Spinal cord (tissue), 10 donors: Measurements from ENCODE around the gene ZDHHC12. TPM values are rescaled to one million over a fixed set of nuclear protein-coding genes. Genes with fewer than 3 reads are reported as not detected.

ENCODE experiments used
- DNase-seq, 6 donors: peaks; one replicate each; pipeline versions ENCODE4 v3.0.0 to v3.0.0-alpha.2; 2013 to 2015; ENCODE audit warnings: low spot score in 6 of 6, low read depth in 4 of 6
- H3K27ac ChIP-seq: one replicate; pipeline ENCODE4 v1.5.1; 2013; ENCODE audit warnings: low read depth, low read length, control low read depth
- H3K27me3 ChIP-seq: one replicate; pipeline ENCODE4 v1.6.1; 2013; ENCODE audit warnings: low read length; ENCODE audit not compliant: control insufficient read depth, insufficient read depth
- H3K36me3 ChIP-seq: one replicate; pipeline ENCODE4 v1.6.1; 2013; ENCODE audit warnings: low read length; ENCODE audit not compliant: control insufficient read depth, insufficient read depth
- H3K4me1 ChIP-seq: one replicate; pipeline ENCODE4 v1.6.1; 2013; ENCODE audit warnings: low read length; ENCODE audit not compliant: control insufficient read depth, insufficient read depth
- H3K4me3 ChIP-seq: one replicate; pipeline ENCODE4 v1.5.1; 2013; ENCODE audit warnings: low read depth, low read length, control low read depth
- H3K9me3 ChIP-seq: one replicate; pipeline ENCODE4 v1.6.1; 2013; ENCODE audit warnings: low read length; ENCODE audit not compliant: control insufficient read depth, insufficient read depth
- WGBS: methylation state at CpG from one replicate; pipeline ENCODE4 v1.1.5; 2013; ENCODE audit warnings: missing lambda C conversion rate; ENCODE audit not compliant: insufficient coverage; 5-methylcytosine and 5-hydroxymethylcytosine counted together
- polyA plus RNA-seq, 2 donors: library from polyadenylated mRNA; unstranded; fragments of 120-200 nt; gene quantifications; one replicate each; pipeline ENCODE4 v1.2.1, GENCODE V29; 2013; ENCODE audit not compliant: insufficient read length in 2 of 2
- small RNA-seq: library from RNA; depleted of rRNA; stranded (forward); fragments of <200 nt; gene quantifications from one replicate; pipeline ENCODE3, GENCODE V24; 2014; ENCODE audit warnings: low replicate concordance
- total RNA-seq, 2 donors: library from RNA; depleted of rRNA in 1 of 2; stranded (reverse); fragments of 120-200 nt in 1 of 2; fragments of >200 nt in 1 of 2; gene quantifications; one replicate each; pipeline versions ENCODE4 v1.2.3 to v1.2.4, GENCODE V29; 2013 to 2014
- donor health status: healthy.

ZDHHC12 gene
- total and polyA plus RNA-seq, 4 donors: 3.5 to 15.0 (median 11.9) TPM

DNA sequence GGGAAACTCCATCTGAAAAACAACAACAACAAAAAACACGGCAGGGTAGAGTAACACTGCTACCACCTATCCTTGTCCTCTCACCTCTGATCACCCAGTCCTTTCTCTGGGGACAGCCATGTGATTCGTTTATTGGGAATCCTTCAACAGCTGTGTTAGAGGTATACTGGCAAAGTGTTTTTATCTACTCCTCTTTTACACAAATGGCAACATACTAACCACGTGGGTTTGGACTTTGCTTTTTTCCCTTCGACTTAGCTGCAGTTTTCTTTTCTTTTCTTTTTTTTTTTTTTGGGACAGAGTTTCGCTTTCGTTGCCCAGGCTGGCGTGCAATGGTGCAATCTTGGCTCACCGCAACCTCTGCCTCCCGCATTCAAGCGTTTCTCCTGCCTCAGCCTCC is 46.1 kb downstream of the ZDHHC12 start:
- H3K4me3 ChIP-seq: no peak overlapping the region
- no peak for DNase-seq
- H3K4me1 ChIP-seq: no peaks in the 10 kb centered on the region
- WGBS: 92% methylated on average over 3 of the region's 10 CpGs
- no peaks in the 10 kb centered on the region for H3K27me3 ChIP-seq
- no peaks in the 10 kb centered on the region for H3K9me3 ChIP-seq
- no peaks in the 10 kb centered on the region for H3K36me3 ChIP-seq
- no peak overlapping the region for H3K27ac ChIP-seq

DNA sequence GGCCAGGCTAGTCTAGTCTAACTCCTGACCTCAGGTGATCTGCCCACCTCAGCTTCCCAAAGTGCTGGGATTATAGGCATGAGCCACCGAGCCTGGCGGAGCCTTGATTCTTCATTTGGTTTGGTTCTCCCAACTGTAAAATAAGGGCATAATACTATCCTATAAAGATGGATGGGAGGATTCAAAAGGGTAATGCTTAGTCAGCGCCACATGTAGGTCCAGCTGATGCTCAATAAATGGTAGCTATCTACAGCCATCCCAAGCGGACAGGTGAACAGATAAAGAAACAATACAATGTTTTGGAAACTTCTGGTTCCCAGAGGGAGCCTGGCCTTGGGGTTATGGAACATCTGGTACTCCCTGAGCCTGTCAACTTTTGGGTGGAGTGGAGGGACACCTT is 48.5 kb downstream of the ZDHHC12 start:
- Histone ChIP-seq H3K27me3 (no peaks in the 10 kb centered on the region), H3K27ac (no peak overlapping the region), H3K36me3 (no peaks in the 10 kb centered on the region), H3K4me1 (no peaks in the 10 kb centered on the region), H3K9me3 (no peaks in the 10 kb centered on the region), H3K4me3 (no peak overlapping the region)
- DNase-seq: no peak
- WGBS: 100% methylated on average over 2 of the region's 4 CpGs

Small RNA genes within 50 kb of the gene (small RNA-seq; reads per million reads assigned to genes)
- not detected for gene RF00017
- gene RN7SL560P: not detected

Other genes with a start within 250 kb of the ZDHHC12 start
- gene GLE1, start 219.4 kb downstream of the ZDHHC12 start, total RNA-seq: 10 to 100 TPM; 14.8 to 27.8 TPM
- gene GLE1, start 219.4 kb downstream of the ZDHHC12 start, polyA plus RNA-seq: 10 to 100 TPM; 20.8 to 21.1 TPM
- gene SPTAN1, start 171.5 kb downstream of the ZDHHC12 start, total RNA-seq: 100 to 1,000 TPM; 523 to 740 TPM
- 1,000 to 10,000 TPM; 1,013 to 1,193 TPM for gene SPTAN1, start 171.5 kb downstream of the ZDHHC12 start, polyA plus RNA-seq
- gene DYNC2I2, start 67.3 kb downstream of the ZDHHC12 start, total RNA-seq: 10 to 100 TPM; 23.0 to 65.3 TPM
- 10 to 100 TPM; 62.9 to 63.1 TPM for gene DYNC2I2, start 67.3 kb downstream of the ZDHHC12 start, polyA plus RNA-seq
- gene SET, start 34.9 kb downstream of the ZDHHC12 start, total RNA-seq: 100 to 1,000 TPM; 445 to 512 TPM
- gene SET, start 34.9 kb downstream of the ZDHHC12 start, polyA plus RNA-seq: 100 to 1,000 TPM; 398 to 461 TPM
- gene PKN3, start 21.6 kb downstream of the ZDHHC12 start, total RNA-seq: 1 to 10 TPM; 1.1 to 5.5 TPM
- gene PKN3, start 21.6 kb downstream of the ZDHHC12 start, polyA plus RNA-seq: 1 to 10 TPM; 5.5 to 5.9 TPM
- 10 to 100 TPM; 23.1 to 34.1 TPM for gene ZER1, start 47.8 kb upstream of the ZDHHC12 start, total RNA-seq
- 10 to 100 TPM; 51.5 to 55.3 TPM for gene ZER1, start 47.8 kb upstream of the ZDHHC12 start, polyA plus RNA-seq
- 10 to 100 TPM; 11.4 to 13.9 TPM for gene TBC1D13, start 63.1 kb upstream of the ZDHHC12 start, total RNA-seq
- gene TBC1D13, start 63.1 kb upstream of the ZDHHC12 start, polyA plus RNA-seq: 10 to 100 TPM; 31.4 to 36.0 TPM
- 10 to 100 TPM; 14.2 to 28.2 TPM for gene ENDOG, start 94.4 kb upstream of the ZDHHC12 start, total RNA-seq
- 10 to 100 TPM; 35.5 to 36.9 TPM for gene ENDOG, start 94.4 kb upstream of the ZDHHC12 start, polyA plus RNA-seq
- 10 to 100 TPM; 12.2 to 27.7 TPM for gene SPOUT1, start 105.7 kb upstream of the ZDHHC12 start, total RNA-seq
- gene SPOUT1, start 105.7 kb upstream of the ZDHHC12 start, polyA plus RNA-seq: 10 to 100 TPM; 51.1 to 57.7 TPM
- 10 to 100 TPM in 1 of 2 donors, 1 to 10 TPM in 1; 8.9 to 12.1 TPM for gene KYAT1, start 157.8 kb upstream of the ZDHHC12 start, total RNA-seq
- gene KYAT1, start 157.8 kb upstream of the ZDHHC12 start, polyA plus RNA-seq: 10 to 100 TPM; 14.5 to 20.5 TPM
- 10 to 100 TPM; 28.5 to 31.8 TPM for gene LRRC8A, start 158.0 kb upstream of the ZDHHC12 start, total RNA-seq
- gene LRRC8A, start 158.0 kb upstream of the ZDHHC12 start, polyA plus RNA-seq: 10 to 100 TPM; 53.9 to 57.4 TPM
- 10 to 100 TPM in 1 of 2 donors, 1 to 10 TPM in 1; 7.8 to 29.9 TPM for gene PHYHD1, start 196.9 kb upstream of the ZDHHC12 start, total RNA-seq
- gene PHYHD1, start 196.9 kb upstream of the ZDHHC12 start, polyA plus RNA-seq: 10 to 100 TPM; 23.2 to 27.4 TPM
- gene DOLK, start 223.5 kb upstream of the ZDHHC12 start, total RNA-seq: 10 to 100 TPM; 17.8 to 22.8 TPM
- 10 to 100 TPM; 20.1 to 22.0 TPM for gene DOLK, start 223.5 kb upstream of the ZDHHC12 start, polyA plus RNA-seq
- 10 to 100 TPM; 30.3 to 31.4 TPM for gene NUP188, start 223.6 kb upstream of the ZDHHC12 start, total RNA-seq
- gene NUP188, start 223.6 kb upstream of the ZDHHC12 start, polyA plus RNA-seq: 10 to 100 TPM; 33.7 to 43.6 TPM